Neural progenitor cell (in vitro differentiated cells): ENCODE measurements around the gene HSD11B1.

Experiments used
- EZH2 ChIP-seq: fragments of 200-600 bp; sonication (generic); IDR thresholded peaks from 2 replicates; pipeline ENCODE4 v1.6.1; 2017; ENCODE audit warnings: antibody characterized with exemption, mild to moderate bottlenecking, moderate library complexity
- TF ChIP-seq, protein P1 (sequence below): fragments of 200-600 bp; sonication (generic); IDR thresholded peaks from 2 replicates; pipeline ENCODE4 v1.5.1; 2017; ENCODE audit warnings: antibody characterized with exemption, mild to moderate bottlenecking

DNA sequence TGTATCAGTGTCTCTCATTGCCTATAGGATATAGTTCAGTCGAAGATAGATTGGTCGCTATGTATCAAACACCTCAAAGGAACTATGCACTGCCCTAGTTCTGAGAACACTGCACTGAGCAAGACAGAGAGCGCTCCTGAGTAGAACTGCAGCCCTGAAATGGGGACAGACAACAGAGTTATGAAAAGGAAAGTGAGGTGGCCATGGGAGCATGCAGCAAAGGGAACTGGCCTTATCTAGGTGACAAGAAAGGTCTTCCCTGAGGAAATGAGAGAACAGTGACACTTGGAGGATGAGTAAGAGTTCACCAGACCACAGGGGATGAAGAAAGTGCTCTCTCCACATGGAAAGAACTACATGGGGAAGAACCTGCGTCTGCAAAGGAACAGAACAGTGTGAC is 36.9 kb upstream of the HSD11B1 start:
- TF ChIP-seq, protein P1, sequence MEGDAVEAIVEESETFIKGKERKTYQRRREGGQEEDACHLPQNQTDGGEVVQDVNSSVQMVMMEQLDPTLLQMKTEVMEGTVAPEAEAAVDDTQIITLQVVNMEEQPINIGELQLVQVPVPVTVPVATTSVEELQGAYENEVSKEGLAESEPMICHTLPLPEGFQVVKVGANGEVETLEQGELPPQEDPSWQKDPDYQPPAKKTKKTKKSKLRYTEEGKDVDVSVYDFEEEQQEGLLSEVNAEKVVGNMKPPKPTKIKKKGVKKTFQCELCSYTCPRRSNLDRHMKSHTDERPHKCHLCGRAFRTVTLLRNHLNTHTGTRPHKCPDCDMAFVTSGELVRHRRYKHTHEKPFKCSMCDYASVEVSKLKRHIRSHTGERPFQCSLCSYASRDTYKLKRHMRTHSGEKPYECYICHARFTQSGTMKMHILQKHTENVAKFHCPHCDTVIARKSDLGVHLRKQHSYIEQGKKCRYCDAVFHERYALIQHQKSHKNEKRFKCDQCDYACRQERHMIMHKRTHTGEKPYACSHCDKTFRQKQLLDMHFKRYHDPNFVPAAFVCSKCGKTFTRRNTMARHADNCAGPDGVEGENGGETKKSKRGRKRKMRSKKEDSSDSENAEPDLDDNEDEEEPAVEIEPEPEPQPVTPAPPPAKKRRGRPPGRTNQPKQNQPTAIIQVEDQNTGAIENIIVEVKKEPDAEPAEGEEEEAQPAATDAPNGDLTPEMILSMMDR = no peak
- TF ChIP-seq EZH2 = no peak
